ENCODE results near the gene TP53BP2.

GRCh38 chr1:223775054-223775453 lies 70.7 kb downstream of the TP53BP2 start:
- TF ChIP-seq CTCF (IDR thresholded peaks at IDR 0.05) (no peak), POLR2A (IDR thresholded peaks at IDR 0.05) (no peak)

Data from Peyer's patch (tissue), 4 donors.